Mucosa of stomach (tissue), 1 donor: Measurements from ENCODE around the gene SHCBP1.
"Not testable (repeated sequence)": the region's sequence is repeated elsewhere in the genome, so short reads cannot be mapped to it uniquely, and the experiment has no call there.

Experiments
- H3K27me3 ChIP-seq: one replicate; pipeline ENCODE4 v1.7.0; 2013; ENCODE audit warnings: mild to moderate bottlenecking, low read length; ENCODE audit not compliant: control insufficient read depth, insufficient read depth
- H3K36me3 ChIP-seq: one replicate; pipeline ENCODE4 v1.7.0; 2013; ENCODE audit warnings: low read length; ENCODE audit not compliant: control insufficient read depth, insufficient read depth
- H3K4me1 ChIP-seq: one replicate; pipeline ENCODE4 v1.7.0; 2013; ENCODE audit warnings: mild to moderate bottlenecking, low read length; ENCODE audit not compliant: control insufficient read depth, insufficient read depth
- H3K4me3 ChIP-seq: one replicate; pipeline ENCODE4 v1.7.0; 2013; ENCODE audit warnings: low read length
- H3K9ac ChIP-seq: one replicate; pipeline ENCODE4 v1.7.0; 2013; ENCODE audit warnings: mild to moderate bottlenecking, low read length, moderate library complexity
- H3K9me3 ChIP-seq: one replicate; pipeline ENCODE4 v1.7.0; 2013; ENCODE audit warnings: mild to moderate bottlenecking, low read length, moderate library complexity; ENCODE audit not compliant: control insufficient read depth
- donor health status: Pancreatic carcinoma.

The SHCBP1 gene

DNA sequence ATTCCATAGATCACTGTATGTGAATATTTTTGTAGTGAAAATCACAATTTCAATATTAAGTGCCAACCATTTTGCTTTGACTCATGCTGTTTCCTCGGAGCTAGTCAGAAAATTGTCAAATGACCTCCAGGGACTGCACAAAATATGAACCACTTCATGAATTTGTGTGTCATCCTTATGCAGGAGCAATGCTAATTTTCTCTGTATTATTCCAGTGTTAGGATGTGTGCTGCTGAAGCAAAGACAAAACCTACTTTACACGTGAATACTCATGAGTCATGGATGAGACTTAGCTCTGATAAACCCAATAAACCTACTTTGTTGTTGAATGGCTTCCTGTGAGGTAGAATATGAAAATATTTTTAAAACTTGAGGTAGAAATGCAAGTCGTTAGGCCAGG lies 65.2 kb downstream of the SHCBP1 start:
- Histone ChIP-seq H3K9me3 (no peaks in the 10 kb centered on the region), H3K27me3 (no peaks in the 10 kb centered on the region), H3K9ac (no peak overlapping the region), H3K4me3 (no peak overlapping the region), H3K4me1 (no peaks in the 10 kb centered on the region), H3K36me3 (no peaks in the 10 kb centered on the region)

- H3K36me3 ChIP-seq, H3K4me3 ChIP-seq, H3K9ac ChIP-seq, H3K9me3 ChIP-seq, H3K27me3 ChIP-seq, H3K4me1 ChIP-seq: not testable (repeated sequence)
These were observed 66.7 kb downstream of the SHCBP1 start for GRCh38 chr16:46554435-46554834.

GRCh38 chr16:46549477-46549876 lies 71.7 kb downstream of the SHCBP1 start:
- Histone ChIP-seq H3K9me3 (no peaks in the 10 kb centered on the region), H3K9ac (no peak overlapping the region), H3K27me3 (no peaks in the 10 kb centered on the region), H3K4me1 (no peaks in the 10 kb centered on the region), H3K36me3 (no peaks in the 10 kb centered on the region), H3K4me3 (no peak overlapping the region)
